Neural crest cell (in vitro differentiated cells): ENCODE data around the gene AFMID. TPM values are rescaled to one million over a fixed set of nuclear protein-coding genes. Genes with fewer than 3 reads are reported as not detected.

Source experiments
- DNase-seq: peaks from one replicate; pipeline ENCODE4 v3.0.0; 2021; ENCODE audit warnings: low read depth, mixed read lengths, low spot score
- H3K27ac Mint-ChIP-seq: one replicate; pipeline ENCODE4 v1.8.0; 2021; ENCODE audit warnings: mild to moderate bottlenecking, mixed read lengths; ENCODE audit not compliant: unreplicated experiment
- H3K27me3 Mint-ChIP-seq: 2 replicates; pipeline ENCODE4 v1.8.0; 2021; ENCODE audit warnings: low read depth, mild to moderate bottlenecking, mixed read lengths
- H3K36me3 Mint-ChIP-seq: 2 replicates; pipeline ENCODE4 v1.8.0; 2021; ENCODE audit warnings: low read depth, mild to moderate bottlenecking, mixed read lengths
- H3K4me1 Mint-ChIP-seq: 2 replicates; pipeline ENCODE4 v1.8.0; 2021; ENCODE audit warnings: mixed read lengths
- H3K4me3 Mint-ChIP-seq: one replicate; pipeline ENCODE4 v1.8.0; 2021; ENCODE audit warnings: mild to moderate bottlenecking, mixed read lengths
- H3K9me3 Mint-ChIP-seq: 2 replicates; pipeline ENCODE4 v1.8.0; 2021; ENCODE audit warnings: mixed read lengths
- total RNA-seq: library from RNA; stranded (reverse); gene quantifications from 2 replicates; pipeline ENCODE4 v1.2.1, GENCODE V29; 2021
- TF ChIP-seq, protein P1 (sequence below): fragments of 200-600 bp; sonication (generic); conservative IDR thresholded peaks from 2 replicates; pipeline ENCODE4 v1.5.0; 2021; ENCODE audit warnings: antibody characterized with exemption, mild to moderate bottlenecking

AFMID gene
- total RNA-seq, 1 donor from 2014 or later = 41.9 TPM

DNA sequence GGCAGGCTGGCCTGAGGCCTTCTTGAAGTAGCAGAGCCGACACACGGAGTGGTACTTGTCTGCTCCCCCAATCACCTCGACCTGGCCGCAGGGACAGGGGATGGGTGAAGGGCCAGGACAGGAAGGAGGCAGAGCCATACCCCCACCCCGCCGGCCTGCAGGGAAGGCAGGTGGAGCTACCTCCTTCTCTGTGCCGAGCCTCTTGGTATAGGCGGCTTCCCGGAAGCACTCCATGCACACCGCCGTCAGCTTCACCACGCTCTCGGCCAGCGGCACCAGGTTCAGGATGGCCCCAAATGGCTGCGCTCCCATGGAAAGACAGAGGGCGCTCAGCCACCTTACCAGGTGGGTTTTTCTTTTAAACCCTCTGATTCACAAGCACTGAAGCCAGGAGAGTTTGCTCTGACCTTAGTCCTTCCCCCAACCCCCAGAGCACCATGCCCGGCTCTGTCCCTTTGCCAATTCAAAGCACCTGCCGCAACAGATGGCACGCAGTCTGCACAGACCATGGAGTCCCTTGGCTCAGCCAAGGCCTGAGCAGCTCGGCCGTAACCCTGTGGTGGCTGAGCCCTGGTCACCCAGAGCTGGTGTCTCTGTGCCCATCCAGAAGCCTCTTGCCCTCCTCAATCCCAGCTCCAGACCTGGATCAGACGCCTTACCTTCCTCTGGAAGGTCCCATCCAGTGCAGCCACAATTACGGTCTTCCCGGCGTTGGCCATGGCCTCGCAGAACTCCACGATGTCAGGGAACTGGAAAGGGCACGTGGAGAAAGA is 12.1 kb upstream of the AFMID start:
- no peaks in the 10 kb centered on the region for H3K9me3 Mint-ChIP-seq
- no peak for DNase-seq
- TF ChIP-seq, protein P1, sequence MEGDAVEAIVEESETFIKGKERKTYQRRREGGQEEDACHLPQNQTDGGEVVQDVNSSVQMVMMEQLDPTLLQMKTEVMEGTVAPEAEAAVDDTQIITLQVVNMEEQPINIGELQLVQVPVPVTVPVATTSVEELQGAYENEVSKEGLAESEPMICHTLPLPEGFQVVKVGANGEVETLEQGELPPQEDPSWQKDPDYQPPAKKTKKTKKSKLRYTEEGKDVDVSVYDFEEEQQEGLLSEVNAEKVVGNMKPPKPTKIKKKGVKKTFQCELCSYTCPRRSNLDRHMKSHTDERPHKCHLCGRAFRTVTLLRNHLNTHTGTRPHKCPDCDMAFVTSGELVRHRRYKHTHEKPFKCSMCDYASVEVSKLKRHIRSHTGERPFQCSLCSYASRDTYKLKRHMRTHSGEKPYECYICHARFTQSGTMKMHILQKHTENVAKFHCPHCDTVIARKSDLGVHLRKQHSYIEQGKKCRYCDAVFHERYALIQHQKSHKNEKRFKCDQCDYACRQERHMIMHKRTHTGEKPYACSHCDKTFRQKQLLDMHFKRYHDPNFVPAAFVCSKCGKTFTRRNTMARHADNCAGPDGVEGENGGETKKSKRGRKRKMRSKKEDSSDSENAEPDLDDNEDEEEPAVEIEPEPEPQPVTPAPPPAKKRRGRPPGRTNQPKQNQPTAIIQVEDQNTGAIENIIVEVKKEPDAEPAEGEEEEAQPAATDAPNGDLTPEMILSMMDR = peak; percentile 12
- no peaks in the 10 kb centered on the region for H3K27me3 Mint-ChIP-seq
- H3K4me1 Mint-ChIP-seq = peaks cover 13% of the 10 kb centered on the region
- no peak overlapping the region for H3K4me3 Mint-ChIP-seq
- H3K27ac Mint-ChIP-seq = no peak overlapping the region
- peaks cover 10% of the 10 kb centered on the region for H3K36me3 Mint-ChIP-seq

DNA sequence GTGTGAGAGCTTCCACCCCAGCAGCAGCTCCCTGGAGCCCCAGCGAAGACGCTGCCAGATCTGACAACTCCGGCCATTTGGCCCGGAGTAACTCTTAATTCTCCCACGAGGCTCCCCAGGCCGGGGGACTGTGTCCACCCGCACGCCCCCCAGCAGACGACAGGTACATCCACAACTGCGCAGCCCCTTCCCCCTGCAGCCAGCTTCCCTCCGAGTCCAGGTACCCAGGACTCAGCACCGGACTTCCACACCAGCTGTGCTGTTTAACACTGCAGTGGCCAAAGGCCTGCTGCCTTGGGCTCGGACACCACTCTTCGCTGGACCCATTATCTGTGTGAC is 11.6 kb upstream of the AFMID start:
- Mint-ChIP-seq H3K9me3 (no peaks in the 10 kb centered on the region), H3K27ac (no peak overlapping the region), H3K4me3 (peak overlapping the region; percentile 34), H3K4me1 (peaks cover 13% of the 10 kb centered on the region), H3K27me3 (no peaks in the 10 kb centered on the region), H3K36me3 (peaks cover 10% of the 10 kb centered on the region)
- TF ChIP-seq, protein P1 = no peak
- no peak for DNase-seq

DNA sequence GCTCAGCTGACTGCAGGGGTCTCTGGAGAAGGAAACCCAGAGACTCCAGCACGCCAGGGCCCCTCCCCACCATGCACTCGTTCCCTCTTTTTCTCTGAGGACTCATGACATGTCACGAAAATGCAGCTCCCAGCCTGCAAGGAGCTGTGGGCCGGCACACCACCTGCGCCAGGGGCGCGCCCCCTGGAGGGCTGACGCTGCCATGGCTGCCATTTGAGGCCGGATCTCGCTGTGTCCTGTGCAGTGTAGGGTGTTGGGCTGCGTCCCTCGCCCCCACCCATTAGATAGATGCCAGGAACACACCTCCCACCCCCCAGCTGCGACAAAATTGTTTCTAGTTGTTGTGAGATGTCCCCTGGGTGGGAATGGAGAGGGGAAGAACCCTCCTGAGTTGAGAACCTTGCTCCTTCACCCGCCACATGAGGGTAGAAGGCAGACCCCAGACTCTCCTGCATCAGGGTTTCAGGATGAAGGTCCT is 10.6 kb upstream of the AFMID start:
- H3K4me3 Mint-ChIP-seq = no peak overlapping the region
- peaks cover 13% of the 10 kb centered on the region for H3K4me1 Mint-ChIP-seq
- no peak overlapping the region for H3K27ac Mint-ChIP-seq
- TF ChIP-seq, protein P1 = peak; percentile 95
- H3K9me3 Mint-ChIP-seq = no peaks in the 10 kb centered on the region
- H3K27me3 Mint-ChIP-seq = no peaks in the 10 kb centered on the region
- peak; percentile 71 for DNase-seq
- peaks cover 10% of the 10 kb centered on the region for H3K36me3 Mint-ChIP-seq

DNA sequence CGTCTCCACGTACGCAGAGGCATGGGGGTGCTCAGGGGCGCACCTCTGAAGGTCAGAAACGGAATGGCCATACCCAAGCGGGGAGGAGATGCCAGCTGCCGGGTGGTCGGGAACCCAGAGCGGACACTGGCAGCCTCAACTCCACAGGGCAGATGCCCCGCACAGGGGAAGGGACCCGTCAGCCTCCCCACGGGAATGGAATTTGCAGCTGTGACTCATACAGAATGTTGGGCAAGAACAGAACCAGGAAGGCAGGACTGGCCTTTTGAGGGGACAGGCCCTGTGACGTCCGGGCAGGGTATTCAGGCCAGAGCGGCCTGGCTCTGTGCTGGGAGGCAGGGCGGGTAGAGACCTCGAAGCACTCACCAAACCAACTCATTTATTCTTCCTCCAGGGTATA is 7.8 kb upstream of the AFMID start:
- TF ChIP-seq, protein P1 = no peak
- H3K36me3 Mint-ChIP-seq = peaks cover 15% of the 10 kb centered on the region
- no peaks in the 10 kb centered on the region for H3K9me3 Mint-ChIP-seq
- no peak for DNase-seq
- H3K27ac Mint-ChIP-seq = no peak overlapping the region
- no peaks in the 10 kb centered on the region for H3K27me3 Mint-ChIP-seq
- H3K4me1 Mint-ChIP-seq = peaks cover 16% of the 10 kb centered on the region
- H3K4me3 Mint-ChIP-seq = no peak overlapping the region

DNA sequence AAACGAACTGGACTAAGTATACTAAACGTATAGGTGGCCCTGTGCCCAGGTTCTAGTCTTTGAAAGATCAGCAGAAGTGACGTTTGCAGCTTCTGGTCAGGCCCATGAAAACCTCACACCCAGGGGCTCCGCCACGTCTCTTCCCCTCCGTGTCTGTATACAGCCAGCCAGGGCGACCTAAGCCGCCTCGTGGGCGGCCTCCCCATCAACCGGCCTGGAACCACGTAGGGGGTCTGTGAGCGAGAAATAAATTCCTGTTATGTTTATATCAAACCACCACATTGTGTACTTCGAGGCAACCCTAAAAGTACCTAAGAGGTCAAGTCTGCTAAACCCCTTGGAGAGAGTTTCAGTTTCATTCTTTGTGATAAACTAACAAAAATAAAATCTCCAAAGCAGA is 7.1 kb upstream of the AFMID start:
- no peaks in the 10 kb centered on the region for H3K27me3 Mint-ChIP-seq
- H3K4me1 Mint-ChIP-seq = peaks cover 24% of the 10 kb centered on the region
- DNase-seq = no peak
- H3K4me3 Mint-ChIP-seq = peak overlapping the region; percentile 3
- TF ChIP-seq, protein P1 = no peak
- H3K9me3 Mint-ChIP-seq = no peaks in the 10 kb centered on the region
- peaks cover 20% of the 10 kb centered on the region for H3K36me3 Mint-ChIP-seq
- H3K27ac Mint-ChIP-seq = no peak overlapping the region
